ENCODE data around the gene ARID1B.

DNA sequence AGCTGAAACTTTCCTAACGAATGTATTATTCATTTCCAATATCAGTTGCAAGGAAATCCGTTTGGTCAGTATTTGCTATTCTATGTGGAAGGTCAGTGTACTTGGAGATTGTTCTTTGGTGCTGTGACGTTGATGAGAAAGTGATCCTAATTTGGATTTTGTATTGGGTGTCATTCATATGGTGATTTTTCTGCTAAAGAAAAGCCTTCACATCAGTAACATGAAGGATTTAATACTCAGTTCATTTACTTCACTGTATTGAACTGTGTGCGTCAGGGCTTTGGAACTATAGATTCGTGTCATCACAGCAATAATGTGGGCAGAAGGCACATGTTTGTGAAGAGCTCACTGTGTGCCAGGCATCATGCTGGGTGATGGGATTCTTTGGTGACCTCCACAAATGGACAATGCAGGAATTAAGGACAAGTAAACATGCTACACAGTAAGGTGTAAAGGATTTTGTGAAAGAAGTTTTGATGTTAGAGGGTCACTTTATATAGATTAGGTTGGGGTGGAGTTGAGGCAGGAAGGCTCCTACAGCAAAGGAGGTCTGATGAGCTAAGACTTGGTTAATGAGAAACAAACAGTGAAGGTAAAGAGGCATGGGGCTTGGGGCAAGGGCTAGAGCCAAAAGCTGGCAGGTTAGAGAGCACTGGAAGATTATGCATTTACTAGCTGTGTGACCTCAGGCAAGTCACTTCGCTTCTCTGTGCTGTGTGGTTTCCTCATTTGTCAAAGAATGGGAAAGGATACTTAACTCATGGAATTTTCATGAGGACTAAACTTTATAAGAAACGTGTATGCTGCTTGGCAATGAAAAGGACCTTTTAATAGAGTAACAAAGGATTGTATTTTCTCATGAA lies 12.1 kb downstream of the ARID1B start:
- TF ChIP-seq, protein P1, sequence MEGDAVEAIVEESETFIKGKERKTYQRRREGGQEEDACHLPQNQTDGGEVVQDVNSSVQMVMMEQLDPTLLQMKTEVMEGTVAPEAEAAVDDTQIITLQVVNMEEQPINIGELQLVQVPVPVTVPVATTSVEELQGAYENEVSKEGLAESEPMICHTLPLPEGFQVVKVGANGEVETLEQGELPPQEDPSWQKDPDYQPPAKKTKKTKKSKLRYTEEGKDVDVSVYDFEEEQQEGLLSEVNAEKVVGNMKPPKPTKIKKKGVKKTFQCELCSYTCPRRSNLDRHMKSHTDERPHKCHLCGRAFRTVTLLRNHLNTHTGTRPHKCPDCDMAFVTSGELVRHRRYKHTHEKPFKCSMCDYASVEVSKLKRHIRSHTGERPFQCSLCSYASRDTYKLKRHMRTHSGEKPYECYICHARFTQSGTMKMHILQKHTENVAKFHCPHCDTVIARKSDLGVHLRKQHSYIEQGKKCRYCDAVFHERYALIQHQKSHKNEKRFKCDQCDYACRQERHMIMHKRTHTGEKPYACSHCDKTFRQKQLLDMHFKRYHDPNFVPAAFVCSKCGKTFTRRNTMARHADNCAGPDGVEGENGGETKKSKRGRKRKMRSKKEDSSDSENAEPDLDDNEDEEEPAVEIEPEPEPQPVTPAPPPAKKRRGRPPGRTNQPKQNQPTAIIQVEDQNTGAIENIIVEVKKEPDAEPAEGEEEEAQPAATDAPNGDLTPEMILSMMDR (IDR thresholded peaks at IDR 0.05; ENCODE audit: insufficient read depth, low read depth, low read length) = no peak
- TF ChIP-seq EZH2 (IDR thresholded peaks at IDR 0.05; ENCODE audit: insufficient read depth, low read length) = no peak

Measured in astrocyte (in vitro differentiated cells and primary cell).